Ectodermal cell (in vitro differentiated cells): ENCODE measurements around the gene AAK1.

Experiments
- H3K27ac ChIP-seq: 2 replicates; pipeline ENCODE4 v1.7.0; 2013; ENCODE audit warnings: mild to moderate bottlenecking, low read depth, low read length; ENCODE audit not compliant: insufficient read depth, poor library complexity, severe bottlenecking
- H3K27me3 ChIP-seq: 2 replicates; pipeline ENCODE4 v1.7.0; 2013; ENCODE audit warnings: mild to moderate bottlenecking, low read length; ENCODE audit not compliant: insufficient read depth, control insufficient read depth, poor library complexity, severe bottlenecking
- H3K36me3 ChIP-seq: one replicate; pipeline ENCODE4 v1.7.0; 2013; ENCODE audit warnings: low read length; ENCODE audit not compliant: control insufficient read depth, insufficient read depth
- H3K4me1 ChIP-seq: one replicate; pipeline ENCODE4 v1.7.0; 2013; ENCODE audit warnings: low read length; ENCODE audit not compliant: control insufficient read depth, insufficient read depth
- H3K4me3 ChIP-seq: 2 replicates; pipeline ENCODE4 v1.7.0; 2013; ENCODE audit warnings: low read depth, low read length, control low read depth; ENCODE audit not compliant: insufficient read depth
- H3K9me3 ChIP-seq: 2 replicates; pipeline ENCODE4 v1.7.0; 2013; ENCODE audit warnings: mild to moderate bottlenecking, low read length, moderate library complexity; ENCODE audit not compliant: control insufficient read depth
- WGBS, 2 experiments: methylation state at CpG; one replicate each; pipeline ENCODE4 v1.1.7; 2013; ENCODE audit warnings: missing lambda C conversion rate in 2 of 2; 5-methylcytosine and 5-hydroxymethylcytosine counted together

AAK1 gene

DNA sequence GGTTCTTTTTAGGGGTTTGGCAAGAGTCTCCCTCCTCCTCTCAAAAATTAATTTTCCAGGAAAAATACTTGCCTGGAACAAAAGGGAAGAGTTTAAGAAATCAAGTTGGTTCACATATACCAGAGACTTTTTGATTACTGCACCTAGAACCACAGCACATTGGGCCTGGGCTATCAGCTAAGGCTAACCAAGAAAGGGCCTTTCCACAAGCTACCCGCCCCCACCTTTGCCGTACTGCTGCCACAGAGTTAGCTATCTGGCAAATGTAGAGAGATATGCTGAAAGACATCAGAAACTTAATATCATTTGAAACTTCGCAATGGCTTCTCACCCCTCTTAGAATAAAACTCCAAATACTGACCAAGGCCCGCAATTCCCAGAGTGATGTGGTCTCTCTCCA, 76.9 kb downstream of the AAK1 start:
- Histone ChIP-seq H3K4me1 (no peaks in the 10 kb centered on the region), H3K27ac (no peak overlapping the region), H3K36me3 (no peaks in the 10 kb centered on the region), H3K27me3 (no peaks in the 10 kb centered on the region), H3K9me3 (no peaks in the 10 kb centered on the region), H3K4me3 (no peak overlapping the region)
- WGBS, 2 experiments = 94 to 97% methylated on average over 4 of the region's 4 CpGs

DNA sequence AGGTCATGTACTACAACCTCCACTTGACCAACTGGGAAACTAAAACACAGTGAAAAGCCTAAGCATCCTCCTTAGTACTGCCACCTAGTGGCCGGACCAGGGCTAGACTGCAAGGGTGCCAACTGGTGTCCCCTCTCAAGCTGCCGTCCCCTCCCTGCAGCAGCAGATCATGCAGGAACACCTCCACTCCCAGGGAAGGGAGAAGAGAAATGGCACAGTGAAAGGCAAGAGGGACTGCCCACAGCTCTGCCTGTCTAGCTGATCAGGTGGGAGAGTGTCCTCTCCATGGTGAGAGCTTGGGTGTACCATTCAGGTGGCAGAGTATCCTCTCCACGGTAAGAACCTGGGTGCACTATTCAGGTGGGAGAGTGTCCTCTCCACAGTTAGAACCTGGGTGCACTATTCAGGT, 78.1 kb downstream of the AAK1 start:
- Histone ChIP-seq H3K27ac (no peak overlapping the region), H3K36me3 (no peaks in the 10 kb centered on the region), H3K4me3 (no peak overlapping the region), H3K4me1 (no peaks in the 10 kb centered on the region), H3K9me3 (no peaks in the 10 kb centered on the region), H3K27me3 (no peaks in the 10 kb centered on the region)
- WGBS, 2 experiments = 53 to 60% methylated on average over 3 of the region's 3 CpGs

DNA sequence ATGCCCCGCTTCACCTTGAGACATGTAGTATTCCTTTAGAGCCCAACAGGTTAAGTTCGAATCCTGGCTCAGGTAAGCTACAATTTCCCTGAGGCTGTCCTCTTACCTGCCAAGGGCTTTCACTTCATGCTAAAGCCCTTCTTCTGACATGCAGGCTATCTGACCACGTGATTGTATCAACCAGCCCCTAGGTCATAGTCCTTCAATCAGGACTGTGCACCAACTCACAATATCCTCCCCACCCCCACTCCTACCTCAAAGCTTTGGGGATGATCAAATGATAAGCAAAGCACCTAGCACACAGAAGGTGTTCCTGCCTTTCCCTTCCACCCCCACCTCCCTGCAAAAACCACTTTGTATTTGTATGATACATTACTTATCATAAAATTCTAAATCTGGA, 78.9 kb downstream of the AAK1 start:
- Histone ChIP-seq H3K4me3 (no peak overlapping the region), H3K36me3 (no peaks in the 10 kb centered on the region), H3K4me1 (no peaks in the 10 kb centered on the region), H3K27ac (no peak overlapping the region), H3K9me3 (no peaks in the 10 kb centered on the region), H3K27me3 (no peaks in the 10 kb centered on the region)
- 62 to 65% methylated on average over 3 of the region's 3 CpGs for WGBS, 2 experiments

DNA sequence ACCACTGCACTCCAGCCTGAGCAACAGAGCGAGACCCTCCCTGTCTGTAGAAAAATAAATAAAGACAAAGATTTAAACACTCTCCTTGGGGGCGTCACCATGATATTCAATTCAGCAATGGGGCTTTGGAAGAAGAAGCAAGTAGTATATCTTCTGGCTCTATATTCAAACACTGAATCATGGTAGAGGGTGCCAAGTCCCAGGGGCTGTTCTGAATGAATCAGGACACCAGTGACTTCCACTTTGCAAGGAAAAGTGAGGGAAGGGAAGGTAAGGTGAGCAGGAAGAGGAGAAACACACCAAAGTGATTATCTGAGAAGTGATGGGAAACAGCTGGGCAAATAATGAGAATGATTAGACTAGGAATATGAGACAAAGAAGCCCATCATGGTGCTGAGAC, 80.5 kb downstream of the AAK1 start:
- 94 to 98% methylated on average over 2 of the region's 2 CpGs for WGBS, 2 experiments
- Histone ChIP-seq H3K27me3 (no peaks in the 10 kb centered on the region), H3K9me3 (no peaks in the 10 kb centered on the region), H3K4me1 (no peaks in the 10 kb centered on the region), H3K4me3 (no peak overlapping the region), H3K27ac (no peak overlapping the region), H3K36me3 (no peaks in the 10 kb centered on the region)

DNA sequence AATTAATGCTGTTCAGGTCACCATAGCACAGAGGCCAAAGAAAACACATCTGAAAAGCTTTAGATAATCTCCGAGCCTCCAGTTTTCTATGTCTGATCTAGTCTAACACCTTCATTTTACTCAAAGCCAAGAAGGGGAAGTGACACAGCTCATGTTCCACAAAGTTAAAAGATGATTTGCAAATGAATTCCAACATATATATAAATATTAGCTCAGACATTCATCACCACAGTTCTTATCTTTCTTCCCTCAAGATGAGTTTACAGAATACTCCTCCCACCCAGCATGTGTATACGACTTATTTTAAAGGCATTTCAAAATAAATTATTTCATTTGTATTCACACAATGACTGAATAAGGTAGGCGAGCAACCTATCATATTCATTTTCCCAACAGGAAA, 82.4 kb downstream of the AAK1 start:
- 64 to 67% methylated on average over 3 of the region's 3 CpGs for WGBS, 2 experiments
- H3K27me3 ChIP-seq = no peaks in the 10 kb centered on the region
- H3K27ac ChIP-seq = no peak overlapping the region
- no peaks in the 10 kb centered on the region for H3K36me3 ChIP-seq
- no peaks in the 10 kb centered on the region for H3K4me1 ChIP-seq
- H3K4me3 ChIP-seq = no peak overlapping the region
- H3K9me3 ChIP-seq = no peaks in the 10 kb centered on the region

DNA sequence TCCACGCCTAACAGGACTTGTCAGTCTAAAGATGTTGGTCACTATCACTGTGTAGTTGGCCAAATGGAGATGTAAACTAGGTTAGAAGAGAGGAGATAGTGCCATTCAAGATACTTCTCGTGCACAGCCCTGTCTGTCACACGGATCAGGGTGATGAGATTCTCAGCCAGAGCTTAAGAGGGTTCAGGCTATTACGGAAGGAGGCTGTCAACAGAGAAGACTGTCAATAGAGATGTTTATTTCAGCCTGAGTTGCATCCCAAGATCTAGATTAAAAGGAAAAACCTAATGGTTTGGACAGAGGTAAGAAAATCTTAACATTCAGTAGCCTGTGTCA, 83.4 kb downstream of the AAK1 start:
- no peak overlapping the region for H3K4me3 ChIP-seq
- H3K27ac ChIP-seq = no peak overlapping the region
- H3K36me3 ChIP-seq = no peaks in the 10 kb centered on the region
- no peaks in the 10 kb centered on the region for H3K9me3 ChIP-seq
- H3K4me1 ChIP-seq = no peaks in the 10 kb centered on the region
- WGBS, 2 experiments = 86 to 88% methylated on average over 4 of the region's 4 CpGs
- no peaks in the 10 kb centered on the region for H3K27me3 ChIP-seq

DNA sequence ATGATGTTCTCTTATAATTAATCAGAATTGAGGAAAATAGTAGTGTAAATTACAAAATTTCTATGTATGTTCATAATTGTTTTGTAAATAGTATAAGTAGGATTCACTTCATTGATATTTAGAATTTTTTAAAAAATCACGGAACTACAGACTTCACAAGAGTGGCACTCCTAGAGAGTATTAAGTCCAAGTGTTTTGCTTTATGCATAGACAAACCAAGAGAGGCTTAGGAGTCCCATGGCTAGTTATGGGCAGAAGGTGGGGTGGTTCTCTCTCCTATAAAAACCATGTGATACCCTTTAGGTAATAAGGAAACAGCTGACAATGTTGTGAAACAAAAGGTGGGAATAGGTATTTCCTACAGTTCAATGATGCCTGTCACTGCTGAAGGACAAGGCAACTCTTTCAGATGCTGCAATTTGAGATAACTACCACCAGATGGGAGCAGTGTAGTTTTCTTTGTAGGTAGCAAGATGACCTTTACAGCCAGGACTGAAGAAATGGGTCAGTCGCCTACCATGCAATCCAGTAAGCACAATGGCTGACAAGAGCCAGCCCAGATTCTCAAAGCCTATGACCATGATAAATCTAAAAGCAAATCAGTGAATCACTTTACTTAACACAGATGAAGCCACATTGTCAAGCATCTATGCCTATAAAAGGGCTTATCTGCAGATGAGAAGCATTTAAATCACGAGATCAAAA, 83.9 kb downstream of the AAK1 start:
- 72 to 77% methylated on average over 3 of the region's 3 CpGs for WGBS, 2 experiments
- Histone ChIP-seq H3K4me3 (no peak overlapping the region), H3K4me1 (no peaks in the 10 kb centered on the region), H3K27me3 (no peaks in the 10 kb centered on the region), H3K9me3 (no peaks in the 10 kb centered on the region), H3K36me3 (no peaks in the 10 kb centered on the region), H3K27ac (no peak overlapping the region)

DNA sequence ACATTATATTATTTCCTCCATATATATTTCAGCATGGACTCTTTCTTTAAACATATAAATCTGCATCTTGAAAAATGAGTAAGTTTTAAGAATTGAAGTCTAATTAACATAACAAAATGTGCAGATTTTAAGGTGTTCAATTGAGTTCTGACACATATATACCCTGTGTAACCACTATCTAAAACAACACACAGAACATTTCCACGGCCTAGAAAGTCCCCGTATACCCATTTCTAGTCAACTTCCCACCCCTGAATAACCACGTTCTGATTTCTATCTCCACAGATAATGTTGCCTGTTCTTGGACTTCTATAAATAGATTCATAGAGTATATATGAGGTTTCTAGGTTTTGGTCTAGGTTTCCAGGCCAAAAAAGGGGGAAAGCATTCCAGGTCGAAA, 87.5 kb downstream of the AAK1 start:
- Histone ChIP-seq H3K27ac (no peak overlapping the region), H3K36me3 (no peaks in the 10 kb centered on the region), H3K27me3 (no peaks in the 10 kb centered on the region), H3K9me3 (no peaks in the 10 kb centered on the region), H3K4me1 (no peaks in the 10 kb centered on the region), H3K4me3 (no peak overlapping the region)
- WGBS, 2 experiments = 93 to 94% methylated on average over 3 to 4 of the region's 4 CpGs

DNA sequence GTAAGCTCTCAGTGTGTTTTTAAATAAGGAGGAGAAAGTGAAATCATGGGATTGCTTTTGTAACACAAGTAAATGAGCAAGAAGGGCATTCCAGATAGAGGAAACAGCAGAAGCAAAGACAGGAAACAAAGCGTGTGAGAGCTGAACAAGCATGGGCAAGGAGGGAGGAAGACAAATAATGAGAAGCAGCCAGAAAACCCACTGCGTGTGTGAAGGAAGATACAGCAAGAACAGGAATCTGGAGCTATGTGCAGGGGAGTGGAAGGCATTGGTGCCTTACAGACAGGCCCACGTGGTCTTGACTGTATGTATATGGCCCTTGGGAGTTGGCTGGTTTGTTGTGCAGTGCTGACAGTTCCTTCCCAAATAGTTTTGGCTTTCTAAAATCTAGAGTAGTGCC, 88.6 kb downstream of the AAK1 start:
- Histone ChIP-seq H3K27me3 (no peaks in the 10 kb centered on the region), H3K4me1 (no peaks in the 10 kb centered on the region), H3K27ac (no peak overlapping the region), H3K4me3 (no peak overlapping the region), H3K36me3 (no peaks in the 10 kb centered on the region), H3K9me3 (no peaks in the 10 kb centered on the region)
- WGBS, 2 experiments = 90 to 92% methylated on average over 3 of the region's 3 CpGs

DNA sequence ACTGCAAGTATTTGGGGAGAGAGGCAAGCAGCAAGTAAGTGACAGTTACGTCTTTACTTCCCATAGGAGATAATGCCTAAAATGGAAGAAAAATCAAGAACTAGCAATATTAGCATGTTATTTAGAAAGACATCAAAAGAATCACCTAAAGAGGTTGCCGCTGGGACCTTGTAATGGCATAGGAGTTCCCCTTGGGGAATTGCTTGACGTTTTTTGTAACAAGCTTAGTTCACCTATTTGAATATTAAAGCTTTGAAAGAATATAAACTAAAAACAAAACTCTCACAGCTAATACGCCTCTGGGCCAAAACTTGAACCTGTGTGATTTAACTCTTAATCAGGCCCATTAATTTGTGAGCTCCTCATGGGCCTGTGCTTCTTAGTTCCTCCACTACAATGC, 89.0 kb downstream of the AAK1 start:
- Histone ChIP-seq H3K27me3 (no peaks in the 10 kb centered on the region), H3K36me3 (no peaks in the 10 kb centered on the region), H3K27ac (no peak overlapping the region), H3K4me3 (no peak overlapping the region), H3K4me1 (no peaks in the 10 kb centered on the region), H3K9me3 (no peaks in the 10 kb centered on the region)
- 94 to 96% methylated on average over 4 of the region's 4 CpGs for WGBS, 2 experiments

DNA sequence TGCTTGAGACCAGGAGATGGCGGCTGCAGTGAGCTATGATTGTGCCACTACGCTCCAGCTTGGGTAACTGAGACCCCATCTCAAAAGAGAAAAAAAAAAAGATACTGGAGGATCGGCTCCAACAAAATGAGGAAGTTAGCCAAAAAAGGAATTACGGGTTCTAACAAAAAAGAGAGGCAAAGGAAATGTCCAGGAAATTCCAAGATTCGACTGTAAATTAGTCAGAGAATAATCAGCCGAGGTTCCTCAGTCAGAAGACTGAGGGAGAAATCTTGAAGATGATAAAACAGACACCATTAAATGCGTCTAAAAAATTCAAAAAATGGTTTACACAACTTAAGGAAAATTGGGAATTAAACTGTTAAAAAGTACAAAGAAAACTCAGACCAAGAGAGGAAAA, 89.5 kb downstream of the AAK1 start:
- WGBS, 2 experiments = 95 to 97% methylated on average over 7 of the region's 7 CpGs
- no peaks in the 10 kb centered on the region for H3K4me1 ChIP-seq
- H3K27ac ChIP-seq = no peak overlapping the region
- H3K9me3 ChIP-seq = no peaks in the 10 kb centered on the region
- no peaks in the 10 kb centered on the region for H3K27me3 ChIP-seq
- H3K4me3 ChIP-seq = no peak overlapping the region
- no peaks in the 10 kb centered on the region for H3K36me3 ChIP-seq
